ENCODE data around the gene FJX1. TPM values are rescaled to one million over a fixed set of nuclear protein-coding genes. Genes with fewer than 3 reads are reported as not detected.
"Not testable (repeated sequence)": the region's sequence is repeated elsewhere in the genome, so short reads cannot be mapped to it uniquely, and the experiment has no call there.

FJX1 gene
- total RNA-seq, 1 donor from 2014 or later, result 0.27 TPM

DNA sequence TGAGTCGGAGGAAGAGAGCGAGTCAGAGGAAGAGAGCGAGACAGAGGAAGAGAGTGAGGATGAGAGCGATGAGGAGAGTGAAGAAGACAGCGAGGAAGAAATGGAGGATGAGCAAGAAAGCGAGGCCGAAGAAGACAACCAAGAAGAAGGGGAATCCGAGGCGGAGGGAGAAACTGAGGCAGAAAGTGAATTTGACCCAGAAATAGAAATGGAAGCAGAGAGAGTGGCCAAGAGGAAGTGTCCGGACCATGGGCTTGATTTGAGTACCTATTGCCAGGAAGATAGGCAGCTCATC is 45.1 kb downstream of the FJX1 start:
- intact Hi-C loops (cut with micrococcal nuclease), result loop anchor here (2.0 to 5.0 kb wide), 8 partner anchors 79 to 1611 kb away; partner anchors contain the start of gene TRAF6

DNA sequence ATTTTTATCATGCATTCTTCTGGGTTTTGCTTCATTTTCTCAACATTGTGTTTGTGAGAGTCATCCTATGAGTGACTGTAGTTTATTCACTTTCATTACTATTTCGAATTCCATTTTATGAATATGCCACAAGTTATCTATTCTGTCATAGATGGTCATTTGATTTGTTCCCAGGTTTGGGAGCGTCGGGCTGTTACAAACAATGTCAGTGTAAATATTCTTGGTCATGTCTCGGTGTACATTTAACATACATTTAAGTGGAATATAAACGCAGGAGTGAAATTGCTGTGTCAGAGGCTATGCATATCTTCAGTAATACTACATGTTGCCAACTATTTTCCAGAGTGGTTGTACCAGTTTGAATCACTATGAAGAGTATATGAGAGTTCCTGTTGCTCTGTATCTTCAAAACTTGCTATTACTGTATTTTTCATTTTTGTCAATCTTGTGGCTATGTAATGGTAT is 46.7 kb downstream of the FJX1 start:
- intact Hi-C loops (cut with micrococcal nuclease), result loop anchor here (5.0 kb wide), 3 partner anchors 77 to 1433 kb away; no protein-coding TSS in a partner anchor

DNA sequence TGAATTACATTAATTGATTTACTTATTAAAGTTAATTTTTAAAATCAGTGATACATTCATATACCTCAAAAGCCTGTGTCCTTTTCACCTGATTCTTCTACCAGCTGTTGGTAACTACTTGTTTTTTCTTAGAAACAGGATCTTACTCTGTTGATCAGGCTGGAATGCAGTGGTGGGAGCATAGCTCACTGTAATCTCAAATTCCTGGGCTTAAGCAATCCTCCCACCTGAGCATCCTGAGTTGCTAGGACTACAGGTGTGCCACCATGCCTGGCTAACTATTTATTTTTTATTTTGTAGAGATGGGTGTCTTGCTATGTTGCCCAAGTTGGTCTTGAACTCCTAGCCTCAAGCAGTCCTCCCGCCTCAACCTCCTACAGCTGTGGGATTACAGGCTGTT is 49.0 kb downstream of the FJX1 start:
- intact Hi-C loops (cut with micrococcal nuclease), result no loop called here

DNA sequence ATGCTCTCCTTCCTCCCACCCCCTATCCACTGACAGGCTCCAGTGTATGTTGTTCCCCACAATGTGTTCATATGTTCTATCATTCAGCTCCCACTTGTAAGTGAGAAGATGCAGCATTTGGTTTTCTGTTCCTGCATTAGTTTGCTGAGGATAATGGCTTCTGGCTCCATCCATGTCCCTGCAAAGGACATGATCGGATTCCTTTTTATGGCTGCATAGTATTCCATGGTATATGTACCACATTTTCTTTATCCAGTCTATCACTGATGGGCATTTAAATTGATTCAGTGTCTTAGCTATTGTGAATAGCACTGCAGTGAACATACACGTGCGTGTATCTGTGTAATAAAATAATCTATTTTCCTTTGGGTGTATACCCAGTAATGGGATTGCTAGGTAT is 50.1 kb downstream of the FJX1 start:
- intact Hi-C loops (cut with micrococcal nuclease), result not testable (repeated sequence)

Other genes with a start within 250 kb of the FJX1 start
- gene SLC1A2, start 198.9 kb upstream of the FJX1 start, total RNA-seq, result not detected in 2 replicates
- not detected in 2 replicates for gene PAMR1, start 92.8 kb upstream of the FJX1 start, total RNA-seq
- 34.7 and 39.4 TPM in 2 replicates for gene TRIM44, start 44.3 kb downstream of the FJX1 start, total RNA-seq